NCI-H774 (cell line): ENCODE data around the gene PLIN4.

Source experiments
- DNase-seq: peaks from one replicate; lab custom pipeline; 2025; lab: John Stamatoyannopoulos, UW

Gene PLIN4

GRCh38 chr19:4455719-4456475 lies 62.4 kb downstream of the PLIN4 start:
- DNase-seq, result no peak

GRCh38 chr19:4454747-4455718 lies 63.3 kb downstream of the PLIN4 start:
- no peak for DNase-seq

- no peak for DNase-seq
Observed at GRCh38 chr19:4453232-4454179, 64.8 kb downstream of the PLIN4 start.

- DNase-seq, result no peak
Observed at GRCh38 chr19:4452230-4452990, 65.9 kb downstream of the PLIN4 start.
